GM23338 (cell line): ENCODE results near the gene NFKB1. TPM values are rescaled to one million over a fixed set of nuclear protein-coding genes. Genes with fewer than 3 reads are reported as not detected.

Experiments used
- ATAC-seq: fragments of 200-7000 bp; cut with Tn5 transposase; 3 replicates; pipeline ENCODE4 v1.9.1; 2020
- DNase-seq: peaks from one replicate; pipeline ENCODE4 v3.0.0-alpha.2; 2015; ENCODE audit warnings: low spot score
- H2AFZ ChIP-seq: fragments of 200-600 bp; sonication (generic); 2 replicates; pipeline ENCODE4 v1.8.0; 2016; ENCODE audit warnings: antibody characterized with exemption, mild to moderate bottlenecking, moderate library complexity
- H3F3A ChIP-seq: fragments of 200-600 bp; sonication (generic); replicated peaks from 2 replicates; pipeline ENCODE4 v1.8.0; 2017; ENCODE audit warnings: antibody characterized with exemption, mixed run types, low read depth
- H3K27ac ChIP-seq: fragments of 200-600 bp; sonication (generic); 2 replicates; pipeline ENCODE4 v1.6.1; 2016; ENCODE audit warnings: low read depth
- H3K27me3 ChIP-seq: fragments of 200-600 bp; sonication (generic); 2 replicates; pipeline ENCODE4 v1.8.0; 2016; ENCODE audit warnings: mild to moderate bottlenecking, mixed run types, moderate library complexity; ENCODE audit not compliant: insufficient read depth
- H3K36me3 ChIP-seq: fragments of 200-600 bp; sonication (generic); 2 replicates; pipeline ENCODE4 v1.8.0; 2016; ENCODE audit warnings: mild to moderate bottlenecking; ENCODE audit not compliant: insufficient read depth
- H3K4me1 ChIP-seq: fragments of 200-600 bp; sonication (generic); 2 replicates; pipeline ENCODE4 v1.8.0; 2016; ENCODE audit warnings: mild to moderate bottlenecking, moderate library complexity; ENCODE audit not compliant: insufficient read depth
- H3K4me2 ChIP-seq: fragments of 200-600 bp; sonication (generic); 2 replicates; pipeline ENCODE4 v1.7.1; 2017; ENCODE audit warnings: mixed run types
- H3K4me3 ChIP-seq: fragments of 200-600 bp; sonication (generic); 2 replicates; pipeline ENCODE4 v1.6.1; 2016; ENCODE audit warnings: mixed run types
- H3K79me2 ChIP-seq: fragments of 200-600 bp; sonication (generic); replicated peaks from 2 replicates; pipeline ENCODE4 v1.8.0; 2017; ENCODE audit warnings: mild to moderate bottlenecking; ENCODE audit not compliant: insufficient read depth
- H3K9me2 ChIP-seq: fragments of 200-600 bp; sonication (generic); 2 replicates; pipeline ENCODE4 v1.8.0; 2017; ENCODE audit not compliant: insufficient read depth
- H4K20me1 ChIP-seq: fragments of 200-600 bp; sonication (generic); replicated peaks from 2 replicates; pipeline ENCODE4 v1.8.0; 2017; ENCODE audit warnings: mild to moderate bottlenecking; ENCODE audit not compliant: insufficient read depth
- H3K27ac Mint-ChIP-seq: 2 replicates; pipeline ENCODE4 v1.8.0; 2020; ENCODE audit warnings: inconsistent platforms, mild to moderate bottlenecking, moderate library complexity, mixed read lengths
- H3K27me3 Mint-ChIP-seq: 3 replicates; pipeline ENCODE4 v1.8.0; 2022; ENCODE audit warnings: low read depth, mild to moderate bottlenecking, moderate library complexity, mixed read lengths, inconsistent platforms; ENCODE audit not compliant: insufficient read depth, poor library complexity
- H3K36me3 Mint-ChIP-seq: 3 replicates; pipeline ENCODE4 v1.8.0; 2021; ENCODE audit warnings: low read depth, mild to moderate bottlenecking, inconsistent platforms, moderate library complexity, mixed read lengths
- H3K4me1 Mint-ChIP-seq: 3 replicates; pipeline ENCODE4 v1.8.0; 2020; ENCODE audit warnings: mild to moderate bottlenecking, inconsistent platforms, mixed read lengths
- H3K4me3 Mint-ChIP-seq: 3 replicates; pipeline ENCODE4 v1.8.0; 2021; ENCODE audit warnings: moderate library complexity, mild to moderate bottlenecking, inconsistent platforms, mixed read lengths
- H3K9me3 Mint-ChIP-seq: 3 replicates; pipeline ENCODE4 v1.8.0; 2020; ENCODE audit warnings: moderate library complexity, mild to moderate bottlenecking, inconsistent platforms, mixed read lengths
- CREB1 ChIP-seq: fragments of 250-450 bp; sonication (Bioruptor Pico); IDR thresholded peaks from 2 replicates; pipeline ENCODE4 v1.5.0; 2020; ENCODE audit warnings: low read depth, mild to moderate bottlenecking, moderate library complexity
- EZH2phosphoT487 ChIP-seq: fragments of 200-600 bp; sonication (generic); IDR thresholded peaks from one replicate; pipeline ENCODE4 v1.8.1; 2018; ENCODE audit warnings: antibody characterized with exemption; ENCODE audit not compliant: unreplicated experiment
- JUNB ChIP-seq: IDR thresholded peaks from one replicate; pipeline ENCODE4 v1.6.1; 2016; ENCODE audit warnings: antibody characterized with exemption; ENCODE audit not compliant: unreplicated experiment
- NANOG ChIP-seq: IDR thresholded peaks from 2 replicates; pipeline ENCODE4 v1.6.1; 2016; ENCODE audit warnings: antibody characterized with exemption, borderline replicate concordance
- STAT1 ChIP-seq: IDR thresholded peaks from one replicate; pipeline ENCODE4 v1.6.1; 2016; ENCODE audit warnings: antibody characterized with exemption; ENCODE audit not compliant: unreplicated experiment
- polyA plus RNA-seq: library from polyadenylated mRNA; unstranded; fragments of >200 nt; fragmentation: Nextera tagmentation; extraction: Ambion mirVana; gene quantifications from 2 replicates; pipeline ENCODE4 v1.2.1, GENCODE V29; 2016
- total RNA-seq: library from RNA; depleted of rRNA; stranded (reverse); fragments of >200 nt; shearing (Covaris generic); gene quantifications from 2 replicates; pipeline ENCODE4 v1.2.3, GENCODE V29; 2014
- TF ChIP-seq, protein P1 (sequence below): IDR thresholded peaks from 2 replicates; pipeline ENCODE4 v1.6.1; 2016; ENCODE audit warnings: antibody characterized with exemption
- TF ChIP-seq, protein P2 (sequence below): IDR thresholded peaks from one replicate; pipeline ENCODE4 v1.6.1; 2018; ENCODE audit warnings: antibody characterized with exemption; ENCODE audit not compliant: unreplicated experiment
- TF ChIP-seq, protein P3 (sequence below): fragments of 250-450 bp; sonication (Bioruptor Pico); IDR thresholded peaks from 2 replicates; pipeline ENCODE4 v1.5.0; 2020; ENCODE audit warnings: mild to moderate bottlenecking, moderate library complexity

Gene NFKB1
- total and polyA plus RNA-seq, 2 experiments from 2014 or later = 0.82 to 4.6 TPM

DNA sequence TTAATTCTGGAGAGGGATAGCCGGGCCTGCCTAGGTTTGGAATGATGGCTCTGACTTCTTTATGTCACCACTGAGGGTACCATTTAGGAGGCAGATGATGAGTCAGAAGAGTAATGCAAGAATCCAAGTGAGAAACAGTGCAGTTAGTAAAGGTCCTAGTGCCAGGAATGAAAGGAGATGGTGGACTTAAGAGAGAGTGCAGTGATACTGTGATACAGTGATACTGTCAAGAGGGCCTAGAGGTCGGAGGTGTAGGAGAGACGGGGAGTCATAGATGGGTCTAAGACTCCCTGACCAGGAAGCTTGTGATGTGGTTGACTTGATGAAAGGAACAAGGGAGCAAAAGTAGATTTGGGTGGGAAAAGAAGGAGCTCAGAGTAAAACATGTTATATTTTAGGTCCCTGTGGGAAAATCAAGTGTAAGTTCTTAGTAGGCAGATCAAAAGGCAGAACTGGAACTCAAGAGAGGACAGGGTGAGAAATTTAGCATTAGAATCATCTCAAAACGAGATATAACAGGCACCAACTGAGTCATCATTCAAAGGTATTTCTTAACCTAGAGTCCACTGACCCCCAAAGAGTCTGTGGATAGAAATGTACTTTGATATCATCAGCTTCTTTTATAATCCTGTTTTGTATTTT lies 85.0 kb downstream of the NFKB1 start (continued):
- TF ChIP-seq, protein P1, sequence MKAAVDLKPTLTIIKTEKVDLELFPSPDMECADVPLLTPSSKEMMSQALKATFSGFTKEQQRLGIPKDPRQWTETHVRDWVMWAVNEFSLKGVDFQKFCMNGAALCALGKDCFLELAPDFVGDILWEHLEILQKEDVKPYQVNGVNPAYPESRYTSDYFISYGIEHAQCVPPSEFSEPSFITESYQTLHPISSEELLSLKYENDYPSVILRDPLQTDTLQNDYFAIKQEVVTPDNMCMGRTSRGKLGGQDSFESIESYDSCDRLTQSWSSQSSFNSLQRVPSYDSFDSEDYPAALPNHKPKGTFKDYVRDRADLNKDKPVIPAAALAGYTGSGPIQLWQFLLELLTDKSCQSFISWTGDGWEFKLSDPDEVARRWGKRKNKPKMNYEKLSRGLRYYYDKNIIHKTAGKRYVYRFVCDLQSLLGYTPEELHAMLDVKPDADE = no peak
- TF ChIP-seq STAT1 = no peak
- no peak for TF ChIP-seq EZH2phosphoT487
- TF ChIP-seq CREB1 = no peak

DNA sequence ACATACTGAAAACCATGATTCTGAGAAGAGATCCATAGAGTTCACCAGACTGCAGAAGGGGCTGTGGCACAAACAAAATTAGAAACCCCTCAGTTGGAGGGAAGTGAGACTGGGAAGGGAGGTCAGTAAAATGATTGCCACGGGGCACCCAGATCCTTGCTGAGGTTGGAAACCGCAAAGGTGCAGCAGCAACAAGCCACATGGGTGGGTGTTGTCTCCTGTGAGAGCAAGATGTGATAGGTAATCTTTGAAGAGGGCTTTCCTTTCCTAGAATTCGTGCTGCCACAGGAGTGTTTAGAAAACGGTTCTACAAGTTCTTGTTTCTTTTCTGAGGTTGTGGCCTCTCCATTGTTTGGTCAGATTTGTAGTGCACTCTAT lies 85.5 kb downstream of the NFKB1 start:
- H3K4me3 ChIP-seq = no peak overlapping the region
- Mint-ChIP-seq H3K4me1 (no peaks in the 10 kb centered on the region), H3K36me3 (peaks cover 3% of the 10 kb centered on the region; the same call in 2 of the 3 replicates), H3K4me3 (no peak overlapping the region), H3K9me3 (peaks cover 3% of the 10 kb centered on the region; the same call in 2 of the 3 replicates), H3K27me3 (no peaks in the 10 kb centered on the region), H3K27ac (no peak overlapping the region)
- no peaks in the 10 kb centered on the region for H3K36me3 ChIP-seq
- no peaks in the 10 kb centered on the region for H3K27me3 ChIP-seq
- DNase-seq (no peak), ATAC-seq (no peak)
- TF ChIP-seq JUNB = no peak
- TF ChIP-seq, protein P2, sequence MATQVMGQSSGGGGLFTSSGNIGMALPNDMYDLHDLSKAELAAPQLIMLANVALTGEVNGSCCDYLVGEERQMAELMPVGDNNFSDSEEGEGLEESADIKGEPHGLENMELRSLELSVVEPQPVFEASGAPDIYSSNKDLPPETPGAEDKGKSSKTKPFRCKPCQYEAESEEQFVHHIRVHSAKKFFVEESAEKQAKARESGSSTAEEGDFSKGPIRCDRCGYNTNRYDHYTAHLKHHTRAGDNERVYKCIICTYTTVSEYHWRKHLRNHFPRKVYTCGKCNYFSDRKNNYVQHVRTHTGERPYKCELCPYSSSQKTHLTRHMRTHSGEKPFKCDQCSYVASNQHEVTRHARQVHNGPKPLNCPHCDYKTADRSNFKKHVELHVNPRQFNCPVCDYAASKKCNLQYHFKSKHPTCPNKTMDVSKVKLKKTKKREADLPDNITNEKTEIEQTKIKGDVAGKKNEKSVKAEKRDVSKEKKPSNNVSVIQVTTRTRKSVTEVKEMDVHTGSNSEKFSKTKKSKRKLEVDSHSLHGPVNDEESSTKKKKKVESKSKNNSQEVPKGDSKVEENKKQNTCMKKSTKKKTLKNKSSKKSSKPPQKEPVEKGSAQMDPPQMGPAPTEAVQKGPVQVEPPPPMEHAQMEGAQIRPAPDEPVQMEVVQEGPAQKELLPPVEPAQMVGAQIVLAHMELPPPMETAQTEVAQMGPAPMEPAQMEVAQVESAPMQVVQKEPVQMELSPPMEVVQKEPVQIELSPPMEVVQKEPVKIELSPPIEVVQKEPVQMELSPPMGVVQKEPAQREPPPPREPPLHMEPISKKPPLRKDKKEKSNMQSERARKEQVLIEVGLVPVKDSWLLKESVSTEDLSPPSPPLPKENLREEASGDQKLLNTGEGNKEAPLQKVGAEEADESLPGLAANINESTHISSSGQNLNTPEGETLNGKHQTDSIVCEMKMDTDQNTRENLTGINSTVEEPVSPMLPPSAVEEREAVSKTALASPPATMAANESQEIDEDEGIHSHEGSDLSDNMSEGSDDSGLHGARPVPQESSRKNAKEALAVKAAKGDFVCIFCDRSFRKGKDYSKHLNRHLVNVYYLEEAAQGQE = no peak
- H4K20me1 ChIP-seq = no peaks in the 10 kb centered on the region
- no peak overlapping the region for H2AFZ ChIP-seq
- H3K9me2 ChIP-seq = no peaks in the 10 kb centered on the region
- H3F3A ChIP-seq = no peaks in the 10 kb centered on the region
- no peaks in the 10 kb centered on the region for H3K4me1 ChIP-seq
- H3K4me2 ChIP-seq = no peak overlapping the region
- H3K79me2 ChIP-seq = no peaks in the 10 kb centered on the region
- no peak overlapping the region for H3K27ac ChIP-seq

DNA sequence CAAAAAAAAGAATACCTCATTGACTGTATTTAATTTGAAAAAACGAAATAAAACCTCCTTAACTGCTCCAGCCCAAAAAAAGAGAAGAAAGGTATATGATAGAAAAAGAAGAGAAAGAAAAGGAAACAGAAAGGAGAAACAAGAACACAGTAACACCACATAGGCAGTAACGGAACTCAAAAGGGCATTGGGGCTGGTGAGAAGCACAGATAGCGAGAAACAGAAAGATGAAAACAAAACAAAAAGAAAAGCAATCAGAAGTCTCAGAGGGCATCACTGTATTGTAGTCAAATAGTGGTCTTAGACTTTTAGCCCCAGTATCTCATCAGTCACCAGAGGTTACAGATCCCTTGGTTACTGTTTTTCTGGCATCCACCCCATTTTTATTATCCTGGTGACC lies 88.6 kb downstream of the NFKB1 start:
- no peak overlapping the region for H3K4me2 ChIP-seq
- H3K27me3 Mint-ChIP-seq = no peaks in the 10 kb centered on the region
- TF ChIP-seq, protein P3, sequence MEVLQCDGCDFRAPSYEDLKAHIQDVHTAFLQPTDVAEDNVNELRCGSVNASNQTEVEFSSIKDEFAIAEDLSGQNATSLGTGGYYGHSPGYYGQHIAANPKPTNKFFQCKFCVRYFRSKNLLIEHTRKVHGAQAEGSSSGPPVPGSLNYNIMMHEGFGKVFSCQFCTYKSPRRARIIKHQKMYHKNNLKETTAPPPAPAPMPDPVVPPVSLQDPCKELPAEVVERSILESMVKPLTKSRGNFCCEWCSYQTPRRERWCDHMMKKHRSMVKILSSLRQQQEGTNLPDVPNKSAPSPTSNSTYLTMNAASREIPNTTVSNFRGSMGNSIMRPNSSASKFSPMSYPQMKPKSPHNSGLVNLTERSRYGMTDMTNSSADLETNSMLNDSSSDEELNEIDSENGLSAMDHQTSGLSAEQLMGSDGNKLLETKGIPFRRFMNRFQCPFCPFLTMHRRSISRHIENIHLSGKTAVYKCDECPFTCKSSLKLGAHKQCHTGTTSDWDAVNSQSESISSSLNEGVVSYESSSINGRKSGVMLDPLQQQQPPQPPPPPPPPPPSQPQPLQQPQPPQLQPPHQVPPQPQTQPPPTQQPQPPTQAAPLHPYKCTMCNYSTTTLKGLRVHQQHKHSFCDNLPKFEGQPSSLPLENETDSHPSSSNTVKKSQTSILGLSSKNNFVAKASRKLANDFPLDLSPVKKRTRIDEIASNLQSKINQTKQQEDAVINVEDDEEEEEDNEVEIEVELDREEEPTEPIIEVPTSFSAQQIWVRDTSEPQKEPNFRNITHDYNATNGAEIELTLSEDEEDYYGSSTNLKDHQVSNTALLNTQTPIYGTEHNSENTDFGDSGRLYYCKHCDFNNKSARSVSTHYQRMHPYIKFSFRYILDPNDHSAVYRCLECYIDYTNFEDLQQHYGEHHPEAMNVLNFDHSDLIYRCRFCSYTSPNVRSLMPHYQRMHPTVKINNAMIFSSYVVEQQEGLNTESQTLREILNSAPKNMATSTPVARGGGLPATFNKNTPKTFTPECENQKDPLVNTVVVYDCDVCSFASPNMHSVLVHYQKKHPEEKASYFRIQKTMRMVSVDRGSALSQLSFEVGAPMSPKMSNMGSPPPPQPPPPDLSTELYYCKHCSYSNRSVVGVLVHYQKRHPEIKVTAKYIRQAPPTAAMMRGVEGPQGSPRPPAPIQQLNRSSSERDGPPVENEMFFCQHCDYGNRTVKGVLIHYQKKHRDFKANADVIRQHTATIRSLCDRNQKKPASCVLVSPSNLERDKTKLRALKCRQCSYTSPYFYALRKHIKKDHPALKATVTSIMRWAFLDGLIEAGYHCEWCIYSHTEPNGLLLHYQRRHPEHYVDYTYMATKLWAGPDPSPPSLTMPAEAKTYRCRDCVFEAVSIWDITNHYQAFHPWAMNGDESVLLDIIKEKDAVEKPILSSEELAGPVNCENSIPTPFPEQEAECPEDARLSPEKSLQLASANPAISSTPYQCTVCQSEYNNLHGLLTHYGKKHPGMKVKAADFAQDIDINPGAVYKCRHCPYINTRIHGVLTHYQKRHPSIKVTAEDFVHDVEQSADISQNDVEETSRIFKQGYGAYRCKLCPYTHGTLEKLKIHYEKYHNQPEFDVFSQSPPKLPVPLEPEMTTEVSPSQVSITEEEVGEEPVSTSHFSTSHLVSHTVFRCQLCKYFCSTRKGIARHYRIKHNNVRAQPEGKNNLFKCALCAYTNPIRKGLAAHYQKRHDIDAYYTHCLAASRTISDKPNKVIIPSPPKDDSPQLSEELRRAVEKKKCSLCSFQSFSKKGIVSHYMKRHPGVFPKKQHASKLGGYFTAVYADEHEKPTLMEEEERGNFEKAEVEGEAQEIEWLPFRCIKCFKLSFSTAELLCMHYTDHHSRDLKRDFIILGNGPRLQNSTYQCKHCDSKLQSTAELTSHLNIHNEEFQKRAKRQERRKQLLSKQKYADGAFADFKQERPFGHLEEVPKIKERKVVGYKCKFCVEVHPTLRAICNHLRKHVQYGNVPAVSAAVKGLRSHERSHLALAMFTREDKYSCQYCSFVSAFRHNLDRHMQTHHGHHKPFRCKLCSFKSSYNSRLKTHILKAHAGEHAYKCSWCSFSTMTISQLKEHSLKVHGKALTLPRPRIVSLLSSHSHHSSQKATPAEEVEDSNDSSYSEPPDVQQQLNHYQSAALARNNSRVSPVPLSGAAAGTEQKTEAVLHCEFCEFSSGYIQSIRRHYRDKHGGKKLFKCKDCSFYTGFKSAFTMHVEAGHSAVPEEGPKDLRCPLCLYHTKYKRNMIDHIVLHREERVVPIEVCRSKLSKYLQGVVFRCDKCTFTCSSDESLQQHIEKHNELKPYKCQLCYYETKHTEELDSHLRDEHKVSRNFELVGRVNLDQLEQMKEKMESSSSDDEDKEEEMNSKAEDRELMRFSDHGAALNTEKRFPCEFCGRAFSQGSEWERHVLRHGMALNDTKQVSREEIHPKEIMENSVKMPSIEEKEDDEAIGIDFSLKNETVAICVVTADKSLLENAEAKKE (CRISPR knock-in tag) = no peak
- no peak for TF ChIP-seq NANOG

More for the DNA sequence above, 88.6 kb downstream of the NFKB1 start:
- H2AFZ ChIP-seq = no peak overlapping the region
- ATAC-seq (no peak), DNase-seq (no peak)
- H3K27me3 ChIP-seq = no peaks in the 10 kb centered on the region
- H3K4me3 Mint-ChIP-seq = no peak overlapping the region
- no peaks in the 10 kb centered on the region for H3K4me1 ChIP-seq
- peaks cover 3% of the 10 kb centered on the region; the same call in 2 of the 3 replicates for H3K36me3 Mint-ChIP-seq
- H3K4me1 Mint-ChIP-seq = no peaks in the 10 kb centered on the region
- H3K79me2 ChIP-seq = no peaks in the 10 kb centered on the region
- H3K27ac Mint-ChIP-seq = no peak overlapping the region
- no peak overlapping the region for H3K27ac ChIP-seq
- no peaks in the 10 kb centered on the region for H3K9me2 ChIP-seq
- H3F3A ChIP-seq = no peaks in the 10 kb centered on the region
- H3K36me3 ChIP-seq = no peaks in the 10 kb centered on the region
- no peaks in the 10 kb centered on the region for H4K20me1 ChIP-seq
- peaks cover 3% of the 10 kb centered on the region; the same call in 2 of the 3 replicates for H3K9me3 Mint-ChIP-seq
- no peak overlapping the region for H3K4me3 ChIP-seq
